H1 (cell line): ENCODE measurements around the gene PPA2. TPM values are rescaled to one million over a fixed set of nuclear protein-coding genes. Genes with fewer than 3 reads are reported as not detected.

Experiments used
- CTCF ChIA-PET: fragments of 300-600 bp; sonication (Branson Sonifier 250); formaldehyde crosslinking; loops from one replicate; lab custom pipeline; 2021; ENCODE audit not compliant: partially characterized antibody; lab: Charles Lee
- POLR2A ChIA-PET: fragments of 300-600 bp; sonication (Branson Sonifier 250); formaldehyde crosslinking; loops from one replicate; lab custom pipeline; 2021; ENCODE audit warnings: inconsistent platforms; ENCODE audit not compliant: partially characterized antibody; lab: Charles Lee
- DNase-seq, 2 experiments: peaks; one replicate each; pipeline versions ENCODE4 v3.0.0 to v3.0.0-alpha.2; 2010 to 2022; ENCODE audit warnings: low spot score in 2 of 2, low read depth in 1 of 2, mixed read lengths in 1 of 2
- FAIRE-seq: peaks from 2 replicates; lab custom pipeline; 2011; peaks lifted over from hg19 to GRCh38; lab: Jason Lieb, UNC
- H2AFZ ChIP-seq: 2 replicates; pipeline ENCODE4 v1.8.1; 2012; ENCODE audit warnings: low read length, inconsistent platforms
- H2AK5ac ChIP-seq: 2 replicates; pipeline ENCODE4 v1.6.1; 2013; ENCODE audit warnings: low read depth, low read length
- H2BK120ac ChIP-seq: replicated peaks from 2 replicates; pipeline ENCODE3; 2013; ENCODE audit warnings: low read depth, low read length, inconsistent platforms
- H2BK12ac ChIP-seq: 2 replicates; pipeline ENCODE4 v1.6.1; 2013; ENCODE audit warnings: low read depth, low read length
- H2BK15ac ChIP-seq: 2 replicates; pipeline ENCODE4 v1.6.1; 2013; ENCODE audit warnings: low read length
- H2BK20ac ChIP-seq: 2 replicates; pipeline ENCODE4 v1.6.1; 2013; ENCODE audit warnings: low read length
- H2BK5ac ChIP-seq: 2 replicates; pipeline ENCODE4 v1.6.1; 2013; ENCODE audit warnings: low read depth, low read length
- H3K14ac ChIP-seq: 2 replicates; pipeline ENCODE4 v1.6.1; 2013; ENCODE audit warnings: inconsistent platforms; ENCODE audit not compliant: insufficient read length
- H3K18ac ChIP-seq: 2 replicates; pipeline ENCODE4 v1.6.1; 2013; ENCODE audit warnings: low read length; ENCODE audit errors: extremely low read depth
- H3K23ac ChIP-seq: 2 replicates; pipeline ENCODE4 v1.6.1; 2013; ENCODE audit warnings: inconsistent platforms; ENCODE audit not compliant: insufficient read length
- H3K23me2 ChIP-seq: 2 replicates; pipeline ENCODE4 v1.6.1; 2013; ENCODE audit warnings: low read depth, low read length
- H3K27ac ChIP-seq: 2 replicates; pipeline ENCODE4 v1.6.1; 2011; ENCODE audit warnings: low read depth, low read length, inconsistent platforms
- H3K27me3 ChIP-seq, 4 experiments: replicated peaks in 1 of 4; 1 replicate in 1 of 4; 2 replicates in 3 of 4; pipeline versions ENCODE4 v1.6.1 to v1.8.1; 2011 to 2013; ENCODE audit warnings: low read length in 3 of 4, mild to moderate bottlenecking in 3 of 4, inconsistent platforms in 2 of 4, mixed read lengths in 2 of 4, moderate library complexity in 1 of 4; ENCODE audit not compliant: control insufficient read depth in 3 of 4, insufficient read depth in 3 of 4; ENCODE audit errors: extremely low read depth in 1 of 4
- H3K36me3 ChIP-seq, 4 experiments: 2 replicates each; pipeline versions ENCODE4 v1.6.1 to v1.8.1; 2011 to 2013; ENCODE audit warnings: mild to moderate bottlenecking in 4 of 4, low read length in 3 of 4, moderate library complexity in 2 of 4, control low read depth in 1 of 4, inconsistent platforms in 1 of 4; ENCODE audit not compliant: insufficient read depth in 4 of 4, control insufficient read depth in 2 of 4
- H3K4ac ChIP-seq: replicated peaks from 2 replicates; pipeline ENCODE3; 2013; ENCODE audit warnings: low read length, low read depth, mixed read lengths, inconsistent platforms; ENCODE audit not compliant: insufficient read length
- H3K4me1 ChIP-seq, 4 experiments: replicated peaks in 1 of 4; 1 replicate in 1 of 4; 2 replicates in 3 of 4; pipeline versions ENCODE4 v1.6.1 to v1.8.1; 2011 to 2013; ENCODE audit warnings: low read length in 3 of 4, inconsistent platforms in 2 of 4, mixed read lengths in 1 of 4; ENCODE audit not compliant: insufficient read depth in 4 of 4, control insufficient read depth in 3 of 4
- H3K4me2 ChIP-seq, 2 experiments: 2 replicates each; pipeline versions ENCODE4 v1.6.1 to v1.8.1; 2011 to 2013; ENCODE audit warnings: low read depth in 2 of 2, low read length in 2 of 2, control low read depth in 1 of 2, inconsistent platforms in 1 of 2, mild to moderate bottlenecking in 1 of 2; ENCODE audit not compliant: insufficient read depth in 1 of 2
- H3K4me3 ChIP-seq, 4 experiments: fragments of 200-600, 300-600 bp in 1 of 4; sonication (generic), shearing (Covaris generic), sonication (Bioruptor Twin) in 1 of 4; 2 replicates each; pipeline versions ENCODE4 v1.5.1 to v1.8.1; 2011 to 2016; ENCODE audit warnings: low read length in 4 of 4, low read depth in 3 of 4, control low read depth in 2 of 4, inconsistent platforms in 2 of 4, mild to moderate bottlenecking in 2 of 4, mixed read lengths in 1 of 4, moderate library complexity in 1 of 4; ENCODE audit not compliant: insufficient read depth in 2 of 4; ENCODE audit errors: extremely low read depth in 1 of 4
- H3K56ac ChIP-seq: replicated peaks from 2 replicates; pipeline ENCODE3; 2013; ENCODE audit warnings: low read depth, mild to moderate bottlenecking, mixed read lengths, low read length, inconsistent platforms; ENCODE audit not compliant: insufficient read length
- H3K79me1 ChIP-seq: 2 replicates; pipeline ENCODE4 v1.6.1; 2013; ENCODE audit warnings: low read depth, low read length, control low read depth
- H3K79me2 ChIP-seq, 2 experiments: 2 replicates each; pipeline versions ENCODE4 v1.6.1 to v1.8.1; 2012 to 2013; ENCODE audit warnings: low read length in 2 of 2, mild to moderate bottlenecking in 2 of 2, inconsistent platforms in 1 of 2; ENCODE audit not compliant: insufficient read depth in 2 of 2, control insufficient read depth in 1 of 2
- H3K9ac ChIP-seq, 4 experiments: replicated peaks in 1 of 4; 1 replicate in 1 of 4; 2 replicates in 3 of 4; pipeline versions ENCODE4 v1.6.1 to v1.8.1; 2011 to 2013; ENCODE audit warnings: low read depth in 3 of 4, low read length in 3 of 4, control low read depth in 2 of 4, mild to moderate bottlenecking in 2 of 4, moderate library complexity in 2 of 4, inconsistent platforms in 1 of 4; ENCODE audit errors: extremely low read depth in 1 of 4
- H3K9me3 ChIP-seq, 2 experiments: 2 replicates each; pipeline versions ENCODE4 v1.6.1 to v1.8.1; 2012 to 2013; ENCODE audit warnings: mild to moderate bottlenecking in 2 of 2, moderate library complexity in 2 of 2, control low read depth in 1 of 2, inconsistent platforms in 1 of 2, low read depth in 1 of 2, low read length in 1 of 2, mixed read lengths in 1 of 2; ENCODE audit not compliant: insufficient read depth in 2 of 2
- H4K20me1 ChIP-seq, 2 experiments: replicated peaks in 1 of 2; 2 replicates each; pipeline versions ENCODE3 to v1.8.1; 2011 to 2013; ENCODE audit warnings: inconsistent platforms in 2 of 2, low read length in 2 of 2, mild to moderate bottlenecking in 1 of 2; ENCODE audit not compliant: insufficient read depth in 2 of 2, control insufficient read depth in 1 of 2
- H4K5ac ChIP-seq: 2 replicates; pipeline ENCODE4 v1.6.1; 2013; ENCODE audit warnings: low read length, low read depth, mixed read lengths, inconsistent platforms; ENCODE audit not compliant: insufficient read length
- H4K8ac ChIP-seq: 2 replicates; pipeline ENCODE4 v1.8.0; 2013; ENCODE audit warnings: mild to moderate bottlenecking, moderate library complexity, low read length, inconsistent platforms; ENCODE audit not compliant: insufficient read depth; ENCODE audit errors: extremely low read depth
- H4K91ac ChIP-seq: replicated peaks from 2 replicates; pipeline ENCODE3; 2013; ENCODE audit warnings: low read length, mixed read lengths, inconsistent platforms; ENCODE audit not compliant: insufficient read length
- EZH2 ChIP-seq: fragments of 200-600 bp; sonication (generic); IDR thresholded peaks from 2 replicates; pipeline ENCODE4 v1.7.1; 2012; ENCODE audit warnings: low read depth, mild to moderate bottlenecking, moderate library complexity, low read length, inconsistent platforms; ENCODE audit not compliant: severe bottlenecking
- GABPA ChIP-seq: IDR thresholded peaks from 2 replicates; pipeline ENCODE4 v1.6.1; 2011; ENCODE audit warnings: mild to moderate bottlenecking, low read length, moderate library complexity, borderline replicate concordance; ENCODE audit not compliant: insufficient read depth
- KDM1A ChIP-seq: fragments of 200-600, 300-600 bp; sonication (generic); IDR thresholded peaks from 2 replicates; pipeline ENCODE4 v1.7.1; 2016; ENCODE audit warnings: mild to moderate bottlenecking, low read length, borderline replicate concordance
- SP4 ChIP-seq: IDR thresholded peaks from 2 replicates; pipeline ENCODE4 v1.6.1; 2012; ENCODE audit warnings: low read length, inconsistent platforms
- WGBS, 2 experiments: shearing (Covaris generic) in 1 of 2; methylation state at CpG; one replicate each; pipeline versions ENCODE4 v1.1.6 to v1.1.7; 2013 to 2015; ENCODE audit warnings: low lambda C conversion rate in 2 of 2, mixed read lengths in 2 of 2, inconsistent platforms in 1 of 2, low coverage in 1 of 2, missing lambda C conversion rate in 1 of 2; ENCODE audit not compliant: insufficient replicate concordance in 2 of 2, insufficient coverage in 1 of 2, insufficient read length in 1 of 2; ENCODE audit errors: extremely low coverage in 1 of 2, missing lambda C conversion rate in 1 of 2; 5-methylcytosine and 5-hydroxymethylcytosine counted together
- polyA plus RNA-seq, 7 experiments: library from polyadenylated mRNA; depleted of rRNA in 3 of 7; stranded (reverse) in 5 of 7; unstranded in 2 of 7; fragments of >200 nt in 5 of 7; fragments of 200-250 nt in 2 of 7; gene quantifications; 1 replicate in 5 of 7; 2 replicates in 1 of 7; 4 replicates in 1 of 7; pipeline versions ENCODE4 v1.2.1 to v1.2.3, GENCODE V29; 2011 to 2013; ENCODE audit warnings: missing spikeins in 2 of 7, mixed read lengths in 2 of 7
- total RNA-seq: library from RNA; stranded (reverse); fragmentation: NEBNext Ultra II Directional; extraction: Animal tissue kit (Norgen Biotek cat#: 25700); gene quantifications from 2 replicates; pipeline ENCODE4 v1.2.1, GENCODE V29; 2021

PPA2 gene
- total and polyA plus RNA-seq, 2 of the 8 experiments (the other 6 are each of a cell fraction or from before 2014, with no cell fraction given): 24.9 to 62.7 TPM

DNA sequence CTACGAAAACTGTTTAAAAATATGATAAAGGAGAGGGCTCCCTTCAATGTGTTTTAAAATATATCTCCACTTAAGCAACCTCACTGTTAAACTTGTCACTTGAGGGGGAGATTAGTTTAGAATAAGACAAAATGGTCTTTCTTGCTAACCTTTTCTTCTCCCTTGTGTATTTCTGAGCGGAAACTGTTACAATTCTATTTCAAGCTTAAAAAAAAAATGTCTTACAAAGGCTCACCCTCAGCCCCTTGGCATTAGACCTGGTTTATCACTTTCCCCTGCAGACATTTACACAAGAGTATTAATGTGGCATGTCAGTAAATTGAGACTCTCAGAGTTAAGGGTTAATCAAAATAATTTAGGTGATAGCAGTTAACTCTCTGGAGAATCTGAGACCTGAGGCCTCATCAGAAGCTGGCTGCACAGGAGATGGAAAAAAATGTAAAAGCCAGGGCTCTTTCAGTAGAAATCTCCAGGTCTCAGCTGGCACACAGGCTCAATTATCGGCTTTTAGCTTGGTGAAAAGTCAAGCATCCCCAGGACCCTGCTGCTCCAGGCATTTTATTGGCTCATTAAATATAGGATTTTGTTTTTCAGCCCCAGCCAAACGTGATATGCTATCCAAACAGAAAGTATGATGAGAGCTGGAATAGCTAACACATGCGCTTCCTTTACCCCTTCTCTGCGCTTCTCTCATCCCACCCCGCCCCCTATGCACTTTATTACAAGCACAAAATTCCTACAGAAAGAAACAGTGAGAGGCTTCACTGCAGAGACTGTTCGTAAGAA lies 130.5 kb downstream of the PPA2 start:
- no peaks in the 10 kb centered on the region for H3K79me1 ChIP-seq
- no peak overlapping the region for H3K56ac ChIP-seq
- no peak overlapping the region for H2BK20ac ChIP-seq
- H2AK5ac ChIP-seq: no peak overlapping the region
- H3K4me3 ChIP-seq: no peak overlapping the region
- no peaks in the 10 kb centered on the region for H3K36me3 ChIP-seq
- no peak overlapping the region for H4K8ac ChIP-seq
- H3K9ac ChIP-seq: no peak overlapping the region
- H4K5ac ChIP-seq: no peak overlapping the region
- no peak overlapping the region for H3K14ac ChIP-seq
- H3K9me3 ChIP-seq: no peaks in the 10 kb centered on the region
- H2BK120ac ChIP-seq: no peak overlapping the region
- H2AFZ ChIP-seq: no peak overlapping the region
- 91% methylated on average over 8 of the region's 8 CpGs; no CpG with 5 or more reads in 1 of the 2 experiments for WGBS, 2 experiments
- no peak overlapping the region for H2BK5ac ChIP-seq
- no peak overlapping the region for H3K23ac ChIP-seq
- H4K91ac ChIP-seq: no peak overlapping the region
- H3K27ac ChIP-seq: no peak overlapping the region
- H3K27me3 ChIP-seq: no peaks in the 10 kb centered on the region
- H2BK12ac ChIP-seq: no peak overlapping the region
- POLR2A ChIA-PET: no interaction called here
- H3K79me2 ChIP-seq: no peaks in the 10 kb centered on the region
- no peak overlapping the region for H3K4me2 ChIP-seq
- no peak overlapping the region for H3K18ac ChIP-seq
- FAIRE-seq: no peak
- H2BK15ac ChIP-seq: no peak overlapping the region
- H3K4me1 ChIP-seq: no peaks in the 10 kb centered on the region
- no peaks in the 10 kb centered on the region for H4K20me1 ChIP-seq
- H3K23me2 ChIP-seq: no peaks in the 10 kb centered on the region
- CTCF ChIA-PET: interaction anchor here (1.2 kb wide), 1 partner anchor 110 kb away, joined by 4 read pairs; no protein-coding TSS in a partner anchor
- TF ChIP-seq KDM1A: no peak
- no peak for TF ChIP-seq EZH2
- TF ChIP-seq GABPA: no peak
- TF ChIP-seq SP4: no peak
- TF ChIP-seq, all 59 proteins: peak for 0
- no peak for DNase-seq
- H3K4ac ChIP-seq: no peak overlapping the region
